Spleen (tissue), 11 donors: Measurements from ENCODE around the gene BUD31. TPM values are rescaled to one million over a fixed set of nuclear protein-coding genes. Genes with fewer than 3 reads are reported as not detected.
"Not testable (repeated sequence)": the region's sequence is repeated elsewhere in the genome, so short reads cannot be mapped to it uniquely, and the experiment has no call there.

Experiments
- DNase-seq: peaks from one replicate; pipeline ENCODE4 v3.0.0-alpha.2; 2020
- H3K27ac ChIP-seq, 8 donors: fragments of 200-600 bp; sonication (generic) in 7 of 8; 1 replicate in 4 of 8; 2 replicates in 4 of 8; pipeline versions ENCODE4 v1.5.0 to v1.8.0; 2016 to 2021; ENCODE audit warnings: inconsistent platforms in 4 of 8, mild to moderate bottlenecking in 4 of 8, moderate library complexity in 1 of 8
- H3K27me3 ChIP-seq, 7 donors: fragments of 200-600 bp; sonication (generic) in 6 of 7; replicated peaks in 1 of 7; 1 replicate in 4 of 7; 2 replicates in 3 of 7; pipeline versions ENCODE4 v1.5.0 to v1.8.0; 2016 to 2021; ENCODE audit warnings: inconsistent platforms in 3 of 7, mild to moderate bottlenecking in 1 of 7
- H3K36me3 ChIP-seq, 6 donors: fragments of 200-600 bp; sonication (generic) in 5 of 6; 1 replicate in 4 of 6; 2 replicates in 2 of 6; pipeline versions ENCODE4 v1.5.0 to v1.8.0; 2016 to 2021; ENCODE audit warnings: inconsistent platforms in 2 of 6
- H3K4me1 ChIP-seq, 6 donors: fragments of 200-600 bp; sonication (generic) in 5 of 6; 1 replicate in 3 of 6; 2 replicates in 3 of 6; pipeline versions ENCODE4 v1.5.0 to v1.8.0; 2016 to 2021; ENCODE audit warnings: inconsistent platforms in 3 of 6
- H3K4me3 ChIP-seq, 8 donors: fragments of 200-600 bp; sonication (generic) in 7 of 8; 1 replicate in 4 of 8; 2 replicates in 4 of 8; pipeline versions ENCODE4 v1.5.0 to v1.8.0; 2016 to 2021; ENCODE audit warnings: inconsistent platforms in 4 of 8, mild to moderate bottlenecking in 4 of 8, moderate library complexity in 2 of 8
- H3K9me3 ChIP-seq, 8 donors: fragments of 200-600 bp; sonication (generic) in 7 of 8; 1 replicate in 4 of 8; 2 replicates in 4 of 8; pipeline versions ENCODE4 v1.5.0 to v1.8.0; 2016 to 2021; ENCODE audit warnings: inconsistent platforms in 4 of 8
- POLR2A ChIP-seq, 3 donors: fragments of 450-650 bp; IDR thresholded peaks; one replicate each; pipeline ENCODE4 v1.5.1; 2017; ENCODE audit warnings: antibody characterized with exemption in 3 of 3, mild to moderate bottlenecking in 1 of 3
- POLR2AphosphoS5 ChIP-seq, 3 donors: sonication (generic); formaldehyde crosslinking; IDR thresholded peaks; one replicate each; pipeline ENCODE4 v1.5.1; 2017; ENCODE audit warnings: antibody characterized with exemption in 3 of 3
- WGBS, 5 donors: extraction: QIAGEN DNeasy Blood & Tissue Kit in 3 of 5; methylation state at CpG; one replicate each; pipeline versions ENCODE4 v1.1.5 to v1.1.7; 2013 to 2018; 5-methylcytosine and 5-hydroxymethylcytosine counted together
- intact Hi-C: fragments of 100-400 bp; cut with DNase I; formaldehyde crosslinking; loops from one replicate; pipeline ENCODE4 v1.15.0; 2023; ENCODE audit warnings: low total_unique reads
- polyA plus RNA-seq, 3 donors: library from polyadenylated mRNA; stranded (reverse); fragments of 200-250 nt; gene quantifications; one replicate each; pipeline ENCODE4 v1.2.1, GENCODE V29; 2013
- total RNA-seq, 7 donors: library from RNA; depleted of rRNA in 3 of 7; stranded (reverse); fragments of >200 nt in 3 of 7; fragmentation: NEBNext Ultra II Directional in 4 of 7; extraction: Animal tissue kit (Norgen Biotek cat#: 25700) in 4 of 7; gene quantifications; one replicate each; pipeline versions ENCODE4 v1.1.0 to v1.2.1, GENCODE V29; 2016 to 2021
- TF ChIP-seq, protein P1 (sequence below), 11 experiments: fragments of 200-600 bp in 7 of 11; fragments of 450-650 bp in 4 of 11; sonication (generic) in 4 of 11; IDR thresholded peaks in 8 of 11; conservative IDR thresholded peaks in 3 of 11; 1 replicate in 7 of 11; 2 replicates in 4 of 11; pipeline versions ENCODE4 v1.4.0 to v1.8.0; 2016 to 2021; ENCODE audit warnings: antibody characterized with exemption in 11 of 11, inconsistent platforms in 4 of 11, mild to moderate bottlenecking in 1 of 11
- donor health status: healthy with polysubstance abuse.
- donor health status: DM: no; HTN: no; CAD: no; lungs with moderate emphysema.
- donor health status: DM: no; HTN: no; CAD: no.
- donor health status: Bipolar disorder and iron deficiency.
- donor health status: healthy.
- donor health status: DM: no; HTN: no; CAD: no.
- donor health status: DM: yes; HTN: yes; CAD: no.

BUD31 gene
- total and polyA plus RNA-seq, 10 donors = 48.4 to 124 (median 71.0) TPM

DNA sequence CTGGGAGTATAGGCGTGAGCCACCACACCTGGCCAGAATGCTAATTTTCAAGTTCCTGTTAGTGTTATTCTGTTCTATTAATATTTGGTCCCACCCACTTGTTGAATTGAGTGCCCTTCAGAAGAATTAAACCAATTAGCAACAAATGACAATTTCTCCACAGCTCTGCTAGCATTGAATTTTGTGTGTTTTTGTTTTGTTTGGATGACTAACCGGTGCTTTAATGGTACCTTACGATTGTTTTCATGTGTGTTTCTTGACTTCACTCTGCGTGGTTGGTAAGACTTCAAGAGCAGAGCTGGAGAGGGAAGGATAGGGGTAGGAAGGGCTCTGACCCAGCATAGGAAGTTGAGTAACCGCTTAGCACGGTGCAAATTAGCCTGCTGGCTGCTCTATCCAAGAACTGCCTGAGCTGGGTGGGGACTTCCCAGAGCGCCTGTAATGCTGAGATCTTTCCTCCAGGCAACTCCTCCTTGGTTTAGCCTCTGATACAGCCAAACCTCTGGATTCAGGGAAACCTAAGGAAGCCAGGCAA is 29.7 kb upstream of the BUD31 start:
- Histone ChIP-seq H3K9me3 (no peaks in the 10 kb centered on the region), H3K4me1 (peaks cover 55 to 91% (median 89%) of the 10 kb centered on the region in 6 donors), H3K27ac (peak overlapping the region; percentile 88 to 99 (median 94)), H3K36me3 (peaks cover 0 to 63% (median 19%) of the 10 kb centered on the region in 6 donors), H3K4me3 (peak overlapping the region in 7 of 8 donors; percentile 18 to 59 (median 35)), H3K27me3 (no peaks in the 10 kb centered on the region)
- DNase-seq = peak; percentile 83
- 4 to 11% (median 7%) methylated on average over 7 of the region's 7 CpGs for WGBS, 5 donors
- TF ChIP-seq POLR2AphosphoS5 (IDR thresholded peaks at IDR 0.05) (peak in 1 of 3 donors; percentile 77), POLR2A (IDR thresholded peaks at IDR 0.05) (peak in 1 of 3 donors; percentile 10)
- TF ChIP-seq, protein P1, sequence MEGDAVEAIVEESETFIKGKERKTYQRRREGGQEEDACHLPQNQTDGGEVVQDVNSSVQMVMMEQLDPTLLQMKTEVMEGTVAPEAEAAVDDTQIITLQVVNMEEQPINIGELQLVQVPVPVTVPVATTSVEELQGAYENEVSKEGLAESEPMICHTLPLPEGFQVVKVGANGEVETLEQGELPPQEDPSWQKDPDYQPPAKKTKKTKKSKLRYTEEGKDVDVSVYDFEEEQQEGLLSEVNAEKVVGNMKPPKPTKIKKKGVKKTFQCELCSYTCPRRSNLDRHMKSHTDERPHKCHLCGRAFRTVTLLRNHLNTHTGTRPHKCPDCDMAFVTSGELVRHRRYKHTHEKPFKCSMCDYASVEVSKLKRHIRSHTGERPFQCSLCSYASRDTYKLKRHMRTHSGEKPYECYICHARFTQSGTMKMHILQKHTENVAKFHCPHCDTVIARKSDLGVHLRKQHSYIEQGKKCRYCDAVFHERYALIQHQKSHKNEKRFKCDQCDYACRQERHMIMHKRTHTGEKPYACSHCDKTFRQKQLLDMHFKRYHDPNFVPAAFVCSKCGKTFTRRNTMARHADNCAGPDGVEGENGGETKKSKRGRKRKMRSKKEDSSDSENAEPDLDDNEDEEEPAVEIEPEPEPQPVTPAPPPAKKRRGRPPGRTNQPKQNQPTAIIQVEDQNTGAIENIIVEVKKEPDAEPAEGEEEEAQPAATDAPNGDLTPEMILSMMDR (IDR thresholded peaks at IDR 0.05 in 8 of 11, conservative IDR thresholded peaks at IDR 0.05 in 3 of 11) = peak in 4 of 11 experiments; percentile 10 to 39 (median 27)
- intact Hi-C loops = no loop called here

DNA sequence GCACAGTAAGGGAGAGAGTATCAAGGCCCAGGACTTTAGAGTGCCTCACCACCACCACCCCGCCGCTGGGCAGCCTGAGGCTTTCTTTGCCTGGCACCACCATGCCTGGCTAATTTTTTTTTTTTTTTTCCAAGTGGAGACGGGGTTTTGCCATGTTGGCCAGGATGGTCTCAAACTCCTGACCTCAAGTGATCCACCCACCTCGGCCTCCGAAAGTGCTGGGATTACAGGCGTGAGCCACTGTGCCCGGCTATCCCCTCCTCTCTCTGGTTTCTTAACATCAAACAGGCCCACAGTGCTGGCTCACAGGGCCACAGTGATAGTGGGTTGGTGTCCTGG is 29.1 kb upstream of the BUD31 start:
- H3K9me3 ChIP-seq, H3K27me3 ChIP-seq, intact Hi-C loops, DNase-seq: not testable (repeated sequence)
- Histone ChIP-seq H3K4me1 (peaks cover 55 to 95% (median 94%) of the 10 kb centered on the region in 6 donors), H3K36me3 (peaks cover 0 to 69% (median 19%) of the 10 kb centered on the region in 6 donors), H3K27ac (peak overlapping the region; percentile 88 to 99 (median 94)), H3K4me3 (peak overlapping the region; percentile 16 to 59 (median 32))
- WGBS, 5 donors = 24 to 51% (median 32%) methylated on average over 7 of the region's 7 CpGs
- TF ChIP-seq, protein P1 (IDR thresholded peaks at IDR 0.05 in 8 of 11, conservative IDR thresholded peaks at IDR 0.05 in 3 of 11) = peak in 1 of 11 experiments; percentile 2

DNA sequence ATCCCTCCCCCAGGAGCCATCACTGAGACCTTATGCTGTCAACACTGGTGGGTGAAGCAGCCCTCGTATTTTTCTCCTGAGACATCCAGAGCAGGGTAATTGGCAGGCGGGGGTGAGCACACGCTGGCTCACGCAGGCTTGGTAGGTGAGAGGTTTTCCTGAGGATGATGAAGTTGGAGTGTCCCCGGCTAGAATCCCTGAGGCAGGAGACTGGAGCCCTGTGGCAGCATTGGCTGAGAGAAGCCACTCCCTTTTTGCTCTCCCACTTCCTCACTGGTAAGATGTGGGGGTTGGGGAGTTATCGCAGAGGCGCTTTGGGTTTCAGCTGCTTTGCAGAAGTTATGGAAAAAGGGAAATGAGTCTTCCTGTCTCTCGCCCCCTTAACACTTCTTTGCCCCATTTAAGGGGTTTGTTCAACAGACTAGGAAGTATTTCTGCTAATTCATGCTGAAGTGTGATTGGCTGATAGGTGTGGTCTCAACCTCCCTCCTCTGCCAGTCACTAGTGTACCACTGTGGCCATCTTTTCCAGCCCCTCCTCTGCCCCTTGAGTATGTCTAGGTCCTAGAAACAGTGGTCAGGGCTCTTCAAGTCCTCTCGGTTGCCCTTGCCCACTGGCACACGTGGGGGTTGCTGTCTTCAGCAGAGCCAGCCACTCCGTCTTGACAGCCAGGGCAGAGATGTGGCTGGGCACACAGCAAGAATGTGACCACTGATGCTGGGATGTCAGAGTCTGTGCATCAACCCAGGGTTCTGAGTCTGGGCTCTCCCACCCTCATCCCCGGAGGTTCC is 28.5 kb upstream of the BUD31 start:
- Histone ChIP-seq H3K4me1 (peaks cover 55 to 100% (median 99%) of the 10 kb centered on the region in 6 donors), H3K36me3 (peaks cover 0 to 75% (median 19%) of the 10 kb centered on the region in 6 donors), H3K27ac (peak overlapping the region; percentile 88 to 99 (median 94)), H3K4me3 (peak overlapping the region; percentile 16 to 59 (median 32)), H3K9me3 (no peaks in the 10 kb centered on the region), H3K27me3 (no peaks in the 10 kb centered on the region)
- WGBS, 5 donors = 6 to 12% (median 6%) methylated on average over 11 to 12 of the region's 12 CpGs
- TF ChIP-seq, protein P1 (IDR thresholded peaks at IDR 0.05 in 8 of 11, conservative IDR thresholded peaks at IDR 0.05 in 3 of 11) = no peak
- peak in 1 of 3 donors; percentile 86 for TF ChIP-seq POLR2AphosphoS5 (IDR thresholded peaks at IDR 0.05)
- peak in 1 of 3 donors; percentile 39 for TF ChIP-seq POLR2A (IDR thresholded peaks at IDR 0.05)
- DNase-seq = peak; percentile 86
- intact Hi-C loops = no loop called here
